ENCODE measurements around the gene SCD5.

DNA sequence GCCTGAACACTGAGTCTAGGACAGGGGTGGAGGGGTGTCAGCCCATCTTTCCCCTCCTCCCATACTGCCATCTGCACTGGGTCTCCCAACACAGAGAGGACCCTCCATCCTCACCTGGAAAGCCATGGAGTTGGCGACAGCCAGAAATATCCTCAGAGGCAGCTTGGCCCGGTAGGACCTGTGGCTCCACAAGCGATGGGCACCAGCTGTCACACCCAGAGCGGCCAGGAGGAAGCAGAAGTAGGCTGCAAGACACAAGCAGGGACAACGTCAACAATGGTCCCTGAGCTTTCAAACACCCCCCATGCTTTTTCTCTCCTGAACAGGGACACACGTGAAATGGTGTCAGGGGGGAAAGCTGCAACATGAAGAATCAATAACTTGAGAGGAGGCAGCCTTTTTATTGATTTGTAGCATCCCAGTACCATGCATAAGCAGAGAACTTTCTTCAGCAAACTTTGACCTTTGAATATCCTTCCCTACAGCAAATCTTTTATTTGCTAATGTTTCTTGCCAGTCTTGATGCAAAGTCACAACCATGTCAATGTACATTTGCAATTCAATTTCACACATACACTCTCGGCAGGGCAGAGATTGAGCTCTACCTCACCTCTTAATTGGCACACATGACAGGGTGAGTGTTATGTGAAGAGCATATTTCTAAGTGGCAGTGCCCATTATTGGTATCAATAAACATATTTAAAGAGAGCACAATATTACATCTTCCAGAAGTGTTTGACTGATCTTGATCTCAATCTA lies 93.2 kb downstream of the SCD5 start:
- TF ChIP-seq, protein P1, sequence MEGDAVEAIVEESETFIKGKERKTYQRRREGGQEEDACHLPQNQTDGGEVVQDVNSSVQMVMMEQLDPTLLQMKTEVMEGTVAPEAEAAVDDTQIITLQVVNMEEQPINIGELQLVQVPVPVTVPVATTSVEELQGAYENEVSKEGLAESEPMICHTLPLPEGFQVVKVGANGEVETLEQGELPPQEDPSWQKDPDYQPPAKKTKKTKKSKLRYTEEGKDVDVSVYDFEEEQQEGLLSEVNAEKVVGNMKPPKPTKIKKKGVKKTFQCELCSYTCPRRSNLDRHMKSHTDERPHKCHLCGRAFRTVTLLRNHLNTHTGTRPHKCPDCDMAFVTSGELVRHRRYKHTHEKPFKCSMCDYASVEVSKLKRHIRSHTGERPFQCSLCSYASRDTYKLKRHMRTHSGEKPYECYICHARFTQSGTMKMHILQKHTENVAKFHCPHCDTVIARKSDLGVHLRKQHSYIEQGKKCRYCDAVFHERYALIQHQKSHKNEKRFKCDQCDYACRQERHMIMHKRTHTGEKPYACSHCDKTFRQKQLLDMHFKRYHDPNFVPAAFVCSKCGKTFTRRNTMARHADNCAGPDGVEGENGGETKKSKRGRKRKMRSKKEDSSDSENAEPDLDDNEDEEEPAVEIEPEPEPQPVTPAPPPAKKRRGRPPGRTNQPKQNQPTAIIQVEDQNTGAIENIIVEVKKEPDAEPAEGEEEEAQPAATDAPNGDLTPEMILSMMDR (IDR thresholded peaks at IDR 0.05): no peak
- no peak for TF ChIP-seq POLR2A (IDR thresholded peaks at IDR 0.05)
- no peak for TF ChIP-seq EP300 (IDR thresholded peaks at IDR 0.05)

All from tibial nerve (tissue), 4 donors.